Progenitor cell of endocrine pancreas (in vitro differentiated cells): ENCODE data around the gene TMCO6. TPM values are rescaled to one million over a fixed set of nuclear protein-coding genes. Genes with fewer than 3 reads are reported as not detected.
"Not testable (repeated sequence)": the region's sequence is repeated elsewhere in the genome, so short reads cannot be mapped to it uniquely, and the experiment has no call there.

ENCODE experiments used
- DNase-seq: peaks from one replicate; pipeline ENCODE4 v3.0.0; 2021; ENCODE audit warnings: low spot score; ENCODE audit not compliant: unreplicated experiment
- H3K27ac Mint-ChIP-seq: 2 replicates; pipeline ENCODE4 v1.8.0; 2021; ENCODE audit warnings: mild to moderate bottlenecking, moderate library complexity, mixed read lengths
- H3K27me3 Mint-ChIP-seq: 2 replicates; pipeline ENCODE4 v1.8.0; 2021; ENCODE audit warnings: mixed read lengths
- H3K36me3 Mint-ChIP-seq: 2 replicates; pipeline ENCODE4 v1.8.0; 2022; ENCODE audit warnings: mixed read lengths; ENCODE audit not compliant: insufficient read depth
- H3K4me1 Mint-ChIP-seq: 2 replicates; pipeline ENCODE4 v1.8.0; 2021; ENCODE audit warnings: low read depth, mixed read lengths
- H3K4me3 Mint-ChIP-seq: 2 replicates; pipeline ENCODE4 v1.8.0; 2021; ENCODE audit warnings: low read depth, mild to moderate bottlenecking, moderate library complexity, mixed read lengths
- H3K9me3 Mint-ChIP-seq: 2 replicates; pipeline ENCODE4 v1.8.0; 2021; ENCODE audit warnings: low read depth, mixed read lengths
- total RNA-seq: library from RNA; stranded (reverse); gene quantifications from 2 replicates; pipeline ENCODE4 v1.2.1, GENCODE V29; 2021
- TF ChIP-seq, protein P1 (sequence below): fragments of 200-600 bp; sonication (generic); IDR thresholded peaks from one replicate; pipeline ENCODE4 v1.5.0; 2021; ENCODE audit warnings: antibody characterized with exemption, mild to moderate bottlenecking; ENCODE audit not compliant: unreplicated experiment

The TMCO6 gene
- total RNA-seq, 1 donor from 2014 or later: 25.9 TPM

DNA sequence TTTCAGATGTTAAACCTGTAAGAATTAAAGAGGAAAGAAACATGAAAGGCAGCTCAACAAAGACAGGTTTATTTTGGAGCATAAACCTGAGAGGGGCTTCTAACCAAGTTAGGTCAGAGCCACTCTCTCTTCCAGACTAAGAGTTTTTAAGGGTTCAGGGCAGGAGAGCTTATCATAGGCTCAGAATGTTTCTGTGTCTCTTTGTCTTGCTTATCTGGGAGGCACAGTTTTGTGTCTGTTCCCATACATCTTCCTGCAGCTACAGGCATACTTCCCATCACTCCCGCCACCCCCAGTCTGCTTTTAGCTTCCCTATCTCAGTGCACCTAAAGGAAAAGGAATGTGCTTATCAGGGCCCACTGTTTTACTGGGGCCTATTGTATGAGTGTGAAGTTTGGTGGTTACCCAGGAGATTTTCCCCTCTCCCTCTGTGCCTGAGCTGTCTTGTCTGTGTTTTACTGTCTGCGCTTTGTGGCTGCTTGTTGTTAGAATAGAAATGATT, 28.2 kb upstream of the TMCO6 start:
- Mint-ChIP-seq H3K4me1 (no peaks in the 10 kb centered on the region), H3K4me3 (no peak overlapping the region), H3K36me3 (no peaks in the 10 kb centered on the region), H3K9me3 (peaks cover 15% of the 10 kb centered on the region), H3K27me3 (no peaks in the 10 kb centered on the region), H3K27ac (no peak overlapping the region)
- TF ChIP-seq, protein P1, sequence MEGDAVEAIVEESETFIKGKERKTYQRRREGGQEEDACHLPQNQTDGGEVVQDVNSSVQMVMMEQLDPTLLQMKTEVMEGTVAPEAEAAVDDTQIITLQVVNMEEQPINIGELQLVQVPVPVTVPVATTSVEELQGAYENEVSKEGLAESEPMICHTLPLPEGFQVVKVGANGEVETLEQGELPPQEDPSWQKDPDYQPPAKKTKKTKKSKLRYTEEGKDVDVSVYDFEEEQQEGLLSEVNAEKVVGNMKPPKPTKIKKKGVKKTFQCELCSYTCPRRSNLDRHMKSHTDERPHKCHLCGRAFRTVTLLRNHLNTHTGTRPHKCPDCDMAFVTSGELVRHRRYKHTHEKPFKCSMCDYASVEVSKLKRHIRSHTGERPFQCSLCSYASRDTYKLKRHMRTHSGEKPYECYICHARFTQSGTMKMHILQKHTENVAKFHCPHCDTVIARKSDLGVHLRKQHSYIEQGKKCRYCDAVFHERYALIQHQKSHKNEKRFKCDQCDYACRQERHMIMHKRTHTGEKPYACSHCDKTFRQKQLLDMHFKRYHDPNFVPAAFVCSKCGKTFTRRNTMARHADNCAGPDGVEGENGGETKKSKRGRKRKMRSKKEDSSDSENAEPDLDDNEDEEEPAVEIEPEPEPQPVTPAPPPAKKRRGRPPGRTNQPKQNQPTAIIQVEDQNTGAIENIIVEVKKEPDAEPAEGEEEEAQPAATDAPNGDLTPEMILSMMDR: no peak
- DNase-seq: no peak

DNA sequence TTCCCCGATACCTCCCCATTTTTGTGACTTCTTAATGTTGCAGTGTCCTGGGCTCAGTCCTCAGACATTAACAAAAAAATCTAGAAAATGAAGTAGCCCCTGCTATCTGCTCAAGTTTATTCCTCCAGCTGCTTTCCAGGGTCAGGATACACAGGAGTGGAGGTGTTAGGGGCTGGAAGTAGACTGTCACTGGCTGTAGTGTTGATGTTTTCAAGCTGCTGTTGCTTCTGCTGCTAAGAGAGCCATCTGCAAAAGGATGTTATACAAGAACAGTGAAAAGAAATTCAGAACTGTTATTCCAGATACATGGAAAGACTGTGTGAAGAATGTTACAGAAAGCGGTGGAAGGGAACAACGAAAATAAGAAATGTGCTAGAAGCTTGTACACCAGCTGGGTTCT, 16.9 kb upstream of the TMCO6 start:
- no peaks in the 10 kb centered on the region for H3K27me3 Mint-ChIP-seq
- H3K27ac Mint-ChIP-seq: no peak overlapping the region
- H3K4me3 Mint-ChIP-seq: no peak overlapping the region
- DNase-seq: no peak
- no peaks in the 10 kb centered on the region for H3K4me1 Mint-ChIP-seq
- TF ChIP-seq, protein P1: no peak
- H3K36me3 Mint-ChIP-seq: no peaks in the 10 kb centered on the region
- peaks cover 11% of the 10 kb centered on the region for H3K9me3 Mint-ChIP-seq

DNA sequence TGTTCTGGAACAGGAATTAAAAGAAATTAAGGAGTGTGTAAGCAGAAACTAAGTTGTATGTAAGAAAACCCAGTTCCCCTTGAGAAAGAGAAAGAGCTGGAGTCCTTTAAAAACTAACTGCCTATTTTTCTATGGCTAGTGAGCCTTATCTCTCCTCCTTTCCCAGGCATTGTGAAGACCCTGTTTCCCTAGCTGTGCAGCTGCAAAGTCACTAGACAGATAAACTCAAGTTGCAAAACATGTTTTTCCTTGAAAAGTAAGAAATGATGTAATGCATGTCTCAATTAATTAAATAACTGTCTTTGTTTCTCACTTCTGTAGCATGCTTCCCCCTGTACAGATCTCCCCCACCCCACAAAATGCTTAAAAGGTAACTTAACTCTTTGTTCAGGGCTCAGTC, 16.2 kb upstream of the TMCO6 start:
- H3K27ac Mint-ChIP-seq, DNase-seq, H3K27me3 Mint-ChIP-seq, H3K4me1 Mint-ChIP-seq, H3K36me3 Mint-ChIP-seq, H3K4me3 Mint-ChIP-seq: not testable (repeated sequence)
- peaks cover 18% of the 10 kb centered on the region for H3K9me3 Mint-ChIP-seq

DNA sequence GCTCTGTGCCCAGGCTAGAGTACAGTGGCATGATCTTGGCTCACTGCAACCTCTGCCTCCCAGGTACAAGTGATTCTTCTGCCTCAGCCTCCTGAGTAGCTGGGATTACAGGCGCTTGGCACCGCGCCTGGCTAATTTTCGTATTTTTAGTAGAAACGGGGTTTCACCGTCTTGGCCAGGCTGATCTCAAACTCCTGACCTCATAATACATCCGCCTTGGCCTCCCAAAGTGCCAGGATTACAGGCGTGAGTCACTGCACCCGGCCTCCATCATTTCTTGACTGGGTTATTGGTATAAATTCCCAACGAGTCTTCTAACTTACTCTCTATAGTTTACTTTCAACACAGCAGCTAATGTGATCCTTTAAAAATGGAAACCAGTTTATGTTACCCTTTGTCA, 14.4 kb upstream of the TMCO6 start:
- not testable (repeated sequence) for DNase-seq, H3K36me3 Mint-ChIP-seq, H3K4me3 Mint-ChIP-seq, H3K27ac Mint-ChIP-seq, H3K27me3 Mint-ChIP-seq, H3K4me1 Mint-ChIP-seq
- H3K9me3 Mint-ChIP-seq: peaks cover 20% of the 10 kb centered on the region

DNA sequence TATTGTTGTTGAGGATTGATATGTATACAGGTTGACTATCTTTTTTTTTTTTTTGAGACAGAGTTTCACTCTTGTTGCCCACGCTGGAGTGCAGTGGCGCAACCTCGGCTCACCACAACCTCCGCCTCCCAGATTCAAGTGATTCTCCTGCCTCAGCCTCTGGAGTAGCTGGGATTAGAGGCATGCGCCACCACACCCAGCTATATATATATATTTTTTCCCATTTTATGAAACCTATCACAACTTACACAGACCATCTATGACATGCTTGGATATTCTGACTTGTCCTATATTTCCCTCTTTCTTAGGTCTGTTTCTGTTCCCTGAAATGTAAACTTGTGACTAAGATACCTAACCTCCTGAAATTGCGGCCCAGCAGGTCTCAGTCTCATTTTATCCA, 11.3 kb upstream of the TMCO6 start:
- Mint-ChIP-seq H3K27ac (no peak overlapping the region), H3K36me3 (peaks cover 4% of the 10 kb centered on the region), H3K9me3 (peaks cover 20% of the 10 kb centered on the region), H3K4me1 (no peaks in the 10 kb centered on the region), H3K27me3 (no peaks in the 10 kb centered on the region), H3K4me3 (no peak overlapping the region)
- no peak for DNase-seq
- TF ChIP-seq, protein P1: no peak

DNA sequence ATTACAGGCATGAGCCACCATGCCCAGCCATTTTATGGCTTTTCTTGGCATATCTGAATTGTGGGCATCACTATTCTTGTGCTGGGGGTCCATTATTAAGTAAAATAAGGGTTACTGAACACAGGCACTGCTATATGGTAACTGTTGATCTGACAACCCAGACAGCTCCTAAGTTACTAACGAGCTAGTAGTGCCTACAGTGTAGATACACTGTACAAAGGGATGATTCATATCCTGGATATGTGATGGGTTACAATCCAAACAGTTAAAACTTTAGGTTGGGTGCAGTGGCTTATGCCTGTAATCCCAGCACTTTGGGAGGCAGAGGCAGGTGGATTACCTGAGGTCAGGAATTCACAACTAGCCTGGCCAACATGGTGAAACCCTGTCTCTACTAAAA, 10.5 kb upstream of the TMCO6 start:
- Mint-ChIP-seq H3K36me3 (peaks cover 4% of the 10 kb centered on the region), H3K4me3 (no peak overlapping the region), H3K9me3 (peaks cover 20% of the 10 kb centered on the region), H3K4me1 (no peaks in the 10 kb centered on the region), H3K27ac (no peak overlapping the region), H3K27me3 (no peaks in the 10 kb centered on the region)
- DNase-seq: no peak
- TF ChIP-seq, protein P1: no peak
